DND-41 (cell line): ENCODE data around the gene REEP6.

Source experiments
- ATAC-seq: fragments of 200-7000 bp; cut with Tn5 transposase; 3 replicates; pipeline ENCODE4 v1.9.1; 2021; ENCODE audit warnings: low read depth; ENCODE audit not compliant: insufficient read depth
- DNase-seq: peaks from one replicate; pipeline ENCODE4 v3.0.0-alpha.2; 2020
- H2AFZ ChIP-seq: 2 replicates; pipeline ENCODE4 v1.6.0; 2012; ENCODE audit warnings: low read depth, low read length
- H3K27ac ChIP-seq: 2 replicates; pipeline ENCODE4 v1.5.1; 2012; ENCODE audit warnings: low read length, inconsistent platforms
- H3K27me3 ChIP-seq: fragments of 200-600 bp; sonication (generic); 2 replicates; pipeline ENCODE4 v1.6.0; 2012; ENCODE audit warnings: low read length, mild to moderate bottlenecking, inconsistent platforms; ENCODE audit not compliant: insufficient read depth, poor library complexity
- H3K36me3 ChIP-seq: 2 replicates; pipeline ENCODE4 v1.5.1; 2012; ENCODE audit warnings: low read length, inconsistent platforms; ENCODE audit not compliant: insufficient read depth
- H3K4me1 ChIP-seq: 2 replicates; pipeline ENCODE4 v1.5.1; 2012; ENCODE audit warnings: mild to moderate bottlenecking, low read length; ENCODE audit not compliant: insufficient read depth
- H3K4me2 ChIP-seq: 2 replicates; pipeline ENCODE4 v1.6.0; 2012; ENCODE audit warnings: mild to moderate bottlenecking, moderate library complexity, low read length, inconsistent platforms; ENCODE audit not compliant: insufficient read depth
- H3K4me3 ChIP-seq, 2 experiments: fragments of 200-600 bp in 1 of 2; shearing (Covaris generic) in 1 of 2; 2 replicates each; pipeline ENCODE4 v1.5.1; 2012 to 2016; ENCODE audit warnings: inconsistent platforms in 2 of 2, low read length in 2 of 2, mild to moderate bottlenecking in 2 of 2, low read depth in 1 of 2, moderate library complexity in 1 of 2
- H3K79me2 ChIP-seq: 2 replicates; pipeline ENCODE4 v1.6.0; 2012; ENCODE audit warnings: low read length, inconsistent platforms; ENCODE audit not compliant: insufficient read depth
- H3K9ac ChIP-seq: 2 replicates; pipeline ENCODE4 v1.6.0; 2012; ENCODE audit warnings: low read depth, mild to moderate bottlenecking, inconsistent platforms, low read length, moderate library complexity
- H3K9me3 ChIP-seq: 2 replicates; pipeline ENCODE4 v1.5.1; 2012; ENCODE audit warnings: low read length, moderate library complexity, mild to moderate bottlenecking, inconsistent platforms; ENCODE audit not compliant: insufficient read depth, severe bottlenecking
- H4K20me1 ChIP-seq: 2 replicates; pipeline ENCODE4 v1.6.0; 2012; ENCODE audit warnings: low read length; ENCODE audit not compliant: insufficient read depth
- EZH2 ChIP-seq: IDR thresholded peaks from 3 replicates; pipeline ENCODE4 v1.6.1; 2012; ENCODE audit warnings: borderline replicate concordance, low read depth, mild to moderate bottlenecking, moderate library complexity, low read length, inconsistent platforms; ENCODE audit not compliant: severe bottlenecking
- TF ChIP-seq, protein P1 (sequence below): IDR thresholded peaks from 2 replicates; pipeline ENCODE4 v1.5.1; 2012; ENCODE audit warnings: borderline replicate concordance, low read length, moderate library complexity, mild to moderate bottlenecking; ENCODE audit not compliant: poor library complexity, severe bottlenecking; ENCODE audit errors: extremely low read depth

The REEP6 gene

DNA sequence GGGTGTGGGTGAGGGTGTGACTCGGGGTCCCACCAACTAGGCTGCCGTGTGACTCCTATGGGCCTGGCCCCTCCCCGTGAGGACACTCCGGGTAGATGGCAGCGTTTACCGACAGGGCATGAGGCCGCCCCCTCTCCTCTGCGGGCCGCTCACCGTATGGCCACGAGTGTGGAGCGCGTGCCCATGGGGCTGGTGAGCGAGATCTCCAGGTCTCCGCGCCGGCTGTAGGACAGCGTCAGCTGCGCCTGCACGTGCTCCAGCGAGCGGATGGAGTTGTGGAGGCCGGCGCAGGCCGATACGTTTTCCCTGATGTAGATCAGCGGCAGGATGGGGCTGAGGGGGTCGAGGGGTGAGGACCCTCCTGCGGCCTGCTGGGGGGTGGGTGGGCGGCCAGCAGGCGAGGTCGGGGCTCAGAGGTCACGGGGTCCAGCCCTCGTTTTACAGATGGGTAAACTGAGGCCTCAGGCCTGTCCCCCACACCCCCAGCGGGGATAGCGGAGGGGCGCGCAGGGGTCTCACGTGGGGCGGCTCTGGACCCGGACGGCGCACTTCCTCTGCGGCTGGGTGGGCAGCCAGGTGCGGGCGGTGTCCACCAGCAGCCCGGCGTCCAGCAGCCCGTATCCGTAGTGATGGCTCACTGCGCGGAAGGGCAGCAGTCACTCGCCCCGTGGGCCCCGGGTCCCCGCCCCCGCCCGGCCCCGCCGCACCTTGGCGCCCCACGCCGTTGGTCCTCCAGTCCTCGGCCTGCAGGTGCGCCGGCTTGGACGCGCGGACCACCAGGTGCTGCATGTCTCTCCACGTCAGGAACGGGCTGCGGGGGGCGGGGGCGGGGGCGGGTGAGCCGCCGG, 7.6 kb upstream of the REEP6 start:
- TF ChIP-seq, protein P1, sequence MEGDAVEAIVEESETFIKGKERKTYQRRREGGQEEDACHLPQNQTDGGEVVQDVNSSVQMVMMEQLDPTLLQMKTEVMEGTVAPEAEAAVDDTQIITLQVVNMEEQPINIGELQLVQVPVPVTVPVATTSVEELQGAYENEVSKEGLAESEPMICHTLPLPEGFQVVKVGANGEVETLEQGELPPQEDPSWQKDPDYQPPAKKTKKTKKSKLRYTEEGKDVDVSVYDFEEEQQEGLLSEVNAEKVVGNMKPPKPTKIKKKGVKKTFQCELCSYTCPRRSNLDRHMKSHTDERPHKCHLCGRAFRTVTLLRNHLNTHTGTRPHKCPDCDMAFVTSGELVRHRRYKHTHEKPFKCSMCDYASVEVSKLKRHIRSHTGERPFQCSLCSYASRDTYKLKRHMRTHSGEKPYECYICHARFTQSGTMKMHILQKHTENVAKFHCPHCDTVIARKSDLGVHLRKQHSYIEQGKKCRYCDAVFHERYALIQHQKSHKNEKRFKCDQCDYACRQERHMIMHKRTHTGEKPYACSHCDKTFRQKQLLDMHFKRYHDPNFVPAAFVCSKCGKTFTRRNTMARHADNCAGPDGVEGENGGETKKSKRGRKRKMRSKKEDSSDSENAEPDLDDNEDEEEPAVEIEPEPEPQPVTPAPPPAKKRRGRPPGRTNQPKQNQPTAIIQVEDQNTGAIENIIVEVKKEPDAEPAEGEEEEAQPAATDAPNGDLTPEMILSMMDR = no peak
- no peak for TF ChIP-seq EZH2
- Histone ChIP-seq H3K4me1 (peaks cover 9% of the 10 kb centered on the region), H3K4me2 (no peak overlapping the region), H3K36me3 (no peaks in the 10 kb centered on the region; the same call in 1 of the 2 replicates), H3K4me3 (no peak overlapping the region), H3K79me2 (peaks cover 7% of the 10 kb centered on the region), H4K20me1 (peaks cover 3% of the 10 kb centered on the region; the same call in 1 of the 2 replicates), H3K27me3 (no peaks in the 10 kb centered on the region), H2AFZ (no peak overlapping the region), H3K9me3 (no peaks in the 10 kb centered on the region), H3K9ac (no peak overlapping the region), H3K27ac (no peak overlapping the region)
- DNase-seq (no peak), ATAC-seq (no peak)

DNA sequence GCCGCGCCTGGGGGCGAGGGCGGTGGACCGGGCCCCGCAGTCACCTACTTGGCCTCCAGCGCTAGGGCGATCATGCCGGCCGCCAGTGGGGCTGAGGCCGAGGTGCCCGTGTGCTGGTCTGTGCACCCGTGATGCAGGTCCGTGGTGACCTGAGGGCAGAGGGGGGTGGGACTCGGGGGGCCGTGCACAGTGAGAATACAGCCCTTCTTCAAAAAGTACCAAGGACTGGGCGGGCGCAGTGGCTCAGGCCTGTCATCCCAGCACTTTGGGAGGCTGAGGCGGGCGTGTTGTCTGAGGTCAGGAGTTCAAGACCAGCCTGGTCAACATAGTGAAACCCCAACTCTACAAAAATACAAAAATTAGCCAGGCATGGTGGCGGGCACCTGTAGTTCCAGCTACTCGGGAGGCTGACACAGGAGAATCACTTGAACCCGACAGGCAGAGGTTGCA, 7.0 kb upstream of the REEP6 start:
- Histone ChIP-seq H3K4me2 (no peak overlapping the region), H3K27ac (no peak overlapping the region), H3K4me1 (peaks cover 12% of the 10 kb centered on the region), H3K79me2 (peaks cover under 1% of the 10 kb centered on the region), H3K27me3 (no peaks in the 10 kb centered on the region), H3K9ac (no peak overlapping the region), H3K9me3 (no peaks in the 10 kb centered on the region), H3K36me3 (no peaks in the 10 kb centered on the region), H2AFZ (no peak overlapping the region), H4K20me1 (no peaks in the 10 kb centered on the region), H3K4me3 (no peak overlapping the region)
- DNase-seq = no peak
- ATAC-seq = no peak
- TF ChIP-seq, protein P1 = no peak
- TF ChIP-seq EZH2 = no peak

DNA sequence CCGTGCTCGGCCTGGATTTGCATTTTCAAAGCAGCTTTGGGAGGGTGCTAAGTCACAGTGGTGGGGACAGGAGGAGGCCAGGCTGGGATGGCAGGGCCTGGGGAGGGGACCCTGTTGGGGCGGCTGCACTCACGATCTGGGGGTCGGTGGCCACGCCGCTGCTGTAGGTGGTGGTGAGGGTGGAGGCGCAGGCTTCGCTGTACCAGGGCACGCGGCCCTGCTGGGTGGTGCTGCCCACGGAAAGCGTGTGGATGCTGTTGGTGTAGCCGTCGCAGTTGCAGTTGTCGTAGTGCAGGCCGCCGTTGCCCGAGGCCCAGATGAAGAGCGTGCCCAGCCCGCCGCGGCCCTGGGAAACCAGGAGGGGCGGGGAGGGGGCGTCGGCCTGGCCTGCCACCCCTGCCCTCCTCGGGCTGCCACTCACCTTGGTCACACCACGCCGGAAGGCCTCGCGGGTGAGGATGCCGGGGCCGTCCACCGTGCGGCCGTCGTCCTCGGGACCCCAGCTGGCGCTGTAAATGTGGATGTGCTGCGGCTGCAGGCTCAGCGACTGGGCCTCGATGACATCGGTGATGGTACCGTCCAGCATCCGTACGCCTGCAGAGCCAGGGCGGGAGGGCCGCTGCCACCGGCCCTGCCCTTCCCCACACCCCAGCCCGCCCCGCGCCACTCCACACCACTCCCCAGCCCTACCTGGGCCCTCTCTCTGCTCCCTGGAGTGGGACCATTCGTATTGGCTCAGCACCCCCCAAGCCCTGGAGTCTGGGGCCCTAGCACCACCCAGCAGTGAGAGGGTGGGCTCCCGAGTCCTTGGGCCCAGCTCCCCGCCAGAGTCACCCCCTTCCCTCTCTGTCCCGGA, 4.0 kb upstream of the REEP6 start:
- H3K4me2 ChIP-seq = no peak overlapping the region
- TF ChIP-seq, protein P1 = no peak
- no peak for TF ChIP-seq EZH2
- ATAC-seq (no peak), DNase-seq (no peak)
- H3K36me3 ChIP-seq = no peaks in the 10 kb centered on the region
- no peak overlapping the region for H2AFZ ChIP-seq
- H3K27ac ChIP-seq = no peak overlapping the region
- no peak overlapping the region for H3K4me3 ChIP-seq
- no peaks in the 10 kb centered on the region for H3K27me3 ChIP-seq
- H3K9me3 ChIP-seq = no peaks in the 10 kb centered on the region
- no peak overlapping the region for H3K9ac ChIP-seq
- H4K20me1 ChIP-seq = no peaks in the 10 kb centered on the region
- peaks cover 29% of the 10 kb centered on the region for H3K4me1 ChIP-seq
- H3K79me2 ChIP-seq = no peaks in the 10 kb centered on the region
